ENCODE data around the gene TEX55. TPM values are rescaled to one million over a fixed set of nuclear protein-coding genes. Genes with fewer than 3 reads are reported as not detected.

Gene TEX55
- not detected in 2 replicates for total RNA-seq

GRCh38 chr3:119145500-119146167 is at the start of gene TEX55:
TSS of gene TEX55 (plus strand) at chr3:119146165. CDS start at chr3:119146190, 25 bp downstream.

GRCh38 chr3:119173325-119173724 is 27.4 kb downstream of the TEX55 start, which contains the start of gene UPK1B:
TSS of gene UPK1B (plus strand) at chr3:119173598. CDS start at chr3:119186742, 13,144 bp downstream.

Other genes starting within 250 kb of the TEX55 start
- gene IGSF11, start 111.3 kb upstream of the TEX55 start, total RNA-seq = 0.09 TPM in 1 of 2 replicates, not detected in the other
- under 0.01 TPM in 1 of 2 replicates, not detected in the other for gene UPK1B, start 27.4 kb downstream of the TEX55 start, total RNA-seq
- 23.0 and 24.1 TPM in 2 replicates for gene B4GALT4, start 94.7 kb downstream of the TEX55 start, total RNA-seq
- 2.7 and 3.3 TPM in 2 replicates for gene ARHGAP31, start 148.2 kb downstream of the TEX55 start, total RNA-seq